RPMI7951 (cell line): ENCODE results near the gene ARHGAP40. TPM values are rescaled to one million over a fixed set of nuclear protein-coding genes. Genes with fewer than 3 reads are reported as not detected.

Experiments used
- DNase-seq: peaks from one replicate; pipeline ENCODE4 v3.0.0-alpha.2; 2012; ENCODE audit warnings: low read depth
- total RNA-seq: library from RNA; depleted of rRNA; stranded (reverse); fragments of >200 nt; shearing (Covaris generic); gene quantifications from 2 replicates; pipeline ENCODE4 v1.2.3, GENCODE V29; 2014; rRNA removed

The ARHGAP40 gene
- total RNA-seq, 1 experiment from 2014 or later = not detected

DNA sequence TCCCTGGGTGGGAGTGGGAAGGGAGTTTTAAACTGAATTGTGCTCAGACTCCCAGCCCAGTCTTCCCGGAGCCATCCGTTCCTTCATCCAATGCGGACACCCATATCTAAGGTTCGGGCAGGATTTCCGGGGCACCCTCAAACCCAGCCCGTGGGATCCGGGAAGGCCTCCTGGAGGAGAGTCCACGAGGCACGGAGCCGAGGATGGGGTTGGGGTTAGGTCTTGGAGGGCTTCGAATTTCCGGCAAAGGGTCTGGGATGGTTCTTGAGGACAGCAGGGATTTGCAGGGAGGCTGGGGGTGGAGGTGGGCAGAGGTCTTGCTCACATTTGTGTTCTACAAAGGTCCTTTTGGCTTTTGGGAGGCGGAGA, 73.1 kb downstream of the ARHGAP40 start:
- no peak for DNase-seq

DNA sequence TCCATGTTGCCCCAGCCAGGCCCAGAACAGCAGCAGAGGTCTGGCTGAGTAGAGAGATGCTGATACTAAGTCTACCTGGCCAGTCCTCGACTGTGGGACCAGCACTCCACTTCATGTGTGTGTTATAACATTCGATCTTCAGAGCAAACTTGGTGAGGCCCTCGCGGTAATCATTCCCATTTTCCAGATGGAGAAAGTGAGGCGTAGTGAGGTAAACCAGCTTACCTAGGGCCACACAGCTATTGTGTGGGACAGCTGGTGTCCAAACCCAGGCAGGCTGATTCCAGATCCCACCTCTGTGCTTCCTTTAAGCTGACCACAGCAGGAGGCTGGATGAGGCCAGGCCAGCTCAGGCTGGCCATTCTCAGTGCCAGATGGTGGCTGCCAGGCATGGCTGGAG, 75.0 kb downstream of the ARHGAP40 start:
- DNase-seq = no peak

DNA sequence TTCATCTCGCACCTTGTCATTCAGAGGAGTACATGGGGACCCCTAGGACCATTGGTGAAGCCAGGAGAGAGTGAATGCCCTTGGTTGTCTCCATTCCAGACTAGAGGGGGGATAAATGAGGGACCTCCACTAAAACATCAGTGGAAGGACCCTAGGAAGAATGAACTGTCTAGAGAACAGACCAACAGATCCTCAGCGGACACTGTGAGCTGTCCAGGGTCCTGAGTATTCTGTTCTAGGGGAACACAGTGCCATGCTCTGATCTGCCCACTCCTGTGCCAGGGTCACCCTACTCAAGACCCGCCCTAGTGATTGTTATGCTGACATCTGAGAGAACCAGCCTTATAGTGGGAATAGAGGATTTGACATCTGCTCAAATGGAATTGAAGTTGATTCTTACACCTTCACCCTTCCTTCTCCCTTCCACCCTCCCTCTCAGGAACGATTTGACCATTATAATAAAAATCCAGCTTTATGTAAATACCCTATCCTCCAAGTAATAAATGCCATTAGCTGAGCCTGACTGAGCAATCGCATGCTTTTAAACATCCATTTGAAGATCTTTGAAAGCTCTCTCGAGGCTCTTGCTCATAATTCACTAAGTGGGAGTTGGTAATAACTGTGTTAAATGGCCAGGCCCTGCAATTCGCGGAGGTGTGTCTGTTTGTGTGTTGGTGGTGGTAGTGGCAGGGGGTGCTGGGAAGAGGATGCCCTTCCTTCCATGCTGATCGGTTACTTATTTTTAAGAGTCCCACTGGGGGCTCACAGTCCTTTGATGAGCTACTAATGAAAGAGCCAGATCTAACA, 79.1 kb downstream of the ARHGAP40 start:
- DNase-seq = peak; percentile 62

DNA sequence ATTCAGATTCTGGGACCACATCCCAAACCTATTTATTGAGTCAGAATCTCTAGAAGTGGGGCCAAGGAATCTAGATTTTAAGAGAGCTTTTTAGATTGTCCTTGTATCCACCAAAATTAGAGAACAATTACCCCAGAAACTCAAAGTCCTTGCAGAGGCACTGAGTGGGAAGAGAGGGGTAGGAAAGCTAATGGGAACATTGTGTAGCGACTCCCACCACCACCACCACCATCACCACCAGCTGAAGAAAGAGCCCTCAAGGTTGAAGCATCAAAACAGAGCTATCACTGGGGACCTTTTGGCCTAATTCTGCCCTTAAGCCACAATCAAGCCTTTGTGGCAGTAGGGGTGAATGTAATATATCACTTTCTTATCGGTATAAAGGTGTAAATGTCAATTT, 83.7 kb downstream of the ARHGAP40 start:
- DNase-seq = no peak

DNA sequence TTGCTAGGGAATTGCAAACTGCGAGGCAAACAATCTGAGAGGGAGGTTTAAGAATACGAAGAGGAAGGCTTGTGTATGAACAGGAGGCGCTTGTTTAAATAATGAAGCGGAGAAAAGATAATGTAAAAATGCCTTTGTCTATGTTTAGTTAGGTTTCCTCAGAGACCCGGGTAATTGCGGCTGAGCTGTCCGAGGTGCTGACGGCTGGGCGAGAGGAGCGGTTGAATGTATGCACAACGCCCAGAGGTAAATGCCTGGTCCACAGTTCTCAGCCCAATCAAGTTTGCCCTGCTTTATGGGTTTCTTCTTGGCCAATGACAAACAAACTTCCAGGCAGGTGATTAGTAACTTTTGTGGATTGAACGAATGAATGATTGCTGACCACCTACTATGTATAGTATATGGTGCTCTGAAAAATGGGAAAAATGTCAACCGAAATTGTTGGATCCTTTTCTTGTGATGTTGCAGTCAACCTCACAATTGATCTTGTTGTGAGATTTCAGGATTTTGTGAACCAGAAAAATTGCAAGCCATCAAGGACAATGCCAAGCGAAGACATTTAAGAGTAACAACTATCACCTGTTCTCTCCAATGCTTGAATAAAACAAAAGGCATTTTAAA, 84.4 kb downstream of the ARHGAP40 start:
- peak; percentile 58 for DNase-seq

DNA sequence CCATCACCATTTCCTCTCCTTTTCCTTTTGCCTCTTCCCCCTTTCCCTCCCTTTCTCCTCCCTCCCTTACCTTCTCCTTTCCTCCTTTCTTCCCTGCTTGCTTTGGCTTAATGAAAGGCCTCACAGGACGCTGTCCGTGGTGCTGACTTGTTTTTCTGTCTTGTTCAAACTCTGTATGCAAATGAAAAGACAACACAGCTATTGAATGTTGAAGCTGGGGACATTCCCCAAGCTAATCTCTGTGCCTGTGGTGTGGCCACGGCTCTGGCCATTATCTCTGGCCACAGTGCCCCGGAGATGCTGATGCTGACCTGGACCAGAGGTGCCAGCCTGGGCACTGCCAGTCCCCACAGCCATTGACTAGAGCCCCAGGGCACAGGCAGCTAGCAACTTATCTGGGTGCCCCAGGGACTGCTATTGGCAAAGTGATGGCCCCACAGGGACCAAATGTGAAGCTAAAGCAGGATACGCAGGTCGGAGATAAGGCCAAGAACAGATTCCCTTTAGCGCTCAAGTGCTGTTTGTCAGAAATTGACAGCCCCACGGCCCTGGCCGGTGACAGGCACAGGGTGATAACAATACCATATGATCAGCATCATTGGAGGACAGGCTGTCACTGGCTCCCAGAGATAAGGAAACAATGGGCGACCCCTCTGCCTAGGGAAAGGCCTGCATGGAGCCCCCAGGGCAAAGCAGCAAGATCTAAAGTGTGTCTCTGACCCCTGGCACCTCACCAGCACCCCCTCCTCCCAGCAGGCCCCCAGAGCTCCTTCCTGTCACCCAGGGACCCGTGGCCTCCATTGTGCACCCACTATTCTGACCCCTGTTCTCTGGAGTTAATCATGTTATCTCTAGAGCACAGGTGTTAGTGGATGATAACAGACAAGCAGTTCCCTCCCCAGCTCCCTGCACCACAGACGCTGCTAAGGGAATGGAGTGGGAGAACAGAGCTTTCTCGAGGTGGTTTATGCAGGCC, 91.1 kb downstream of the ARHGAP40 start:
- peak; percentile 71 for DNase-seq

DNA sequence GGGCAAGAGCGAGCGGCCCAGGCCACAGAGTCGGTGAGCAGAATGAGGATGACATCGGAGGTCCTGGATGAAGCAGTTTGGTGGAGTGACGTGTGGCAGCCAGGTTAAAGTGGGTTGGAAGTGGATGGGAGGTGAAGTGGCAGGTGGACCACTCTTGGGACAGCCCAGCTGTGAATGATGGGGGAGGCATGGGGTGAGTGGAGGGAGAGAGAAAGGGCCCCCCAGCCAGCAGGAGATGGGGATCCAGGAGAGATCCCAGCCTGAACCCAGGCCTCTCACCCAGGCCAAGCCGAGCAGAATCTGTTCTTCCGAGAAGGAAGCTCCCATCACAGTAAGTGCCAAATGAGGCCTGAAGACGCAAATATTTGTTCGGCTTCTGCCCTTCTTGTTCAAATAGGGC, 95.7 kb downstream of the ARHGAP40 start:
- no peak for DNase-seq

DNA sequence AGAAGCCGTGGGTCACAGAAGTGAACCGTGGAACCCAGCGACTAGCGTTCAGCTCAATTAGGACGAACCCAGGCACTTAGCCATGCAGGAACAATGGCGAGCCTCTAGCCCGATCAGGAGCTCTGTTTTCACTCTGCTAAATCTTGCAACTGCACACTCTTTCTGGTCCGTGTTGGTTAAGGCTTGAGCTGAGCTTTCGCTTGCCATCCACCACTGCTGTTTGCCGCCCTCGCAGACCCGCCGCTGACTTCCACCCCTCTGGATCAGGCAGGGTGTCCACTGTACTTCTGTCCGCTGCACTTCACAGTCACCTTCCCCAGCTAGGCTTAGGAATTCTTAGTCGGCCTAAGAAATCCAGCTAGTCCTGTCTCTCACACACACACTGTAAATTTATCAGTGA, 96.9 kb downstream of the ARHGAP40 start:
- DNase-seq = no peak

DNA sequence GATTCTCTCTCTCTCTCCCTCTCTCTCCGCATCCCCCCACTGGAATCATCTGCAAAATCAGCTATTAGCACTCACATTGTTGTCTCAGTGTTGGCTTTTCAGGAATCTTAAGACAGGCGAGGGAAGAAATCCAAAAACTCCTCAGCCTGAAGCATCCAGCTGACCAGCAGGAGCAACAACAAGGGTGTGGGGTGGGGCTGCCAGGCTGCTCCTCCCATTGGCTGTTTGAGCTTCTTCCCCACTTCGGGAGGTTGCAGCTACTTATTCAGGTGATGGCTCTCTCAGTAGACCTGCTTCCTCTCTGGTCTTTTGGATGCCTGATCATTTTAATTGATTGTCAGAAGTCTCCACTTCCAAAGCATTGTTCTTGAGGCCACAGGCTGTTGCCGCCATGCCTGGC, 98.5 kb downstream of the ARHGAP40 start:
- DNase-seq = no peak

Other genes with a start within 250 kb of the ARHGAP40 start
- 7.5 and 13.0 TPM in 2 replicates for gene SNHG17, start 166.5 kb upstream of the ARHGAP40 start, total RNA-seq
- 30.3 and 33.8 TPM in 2 replicates for gene RALGAPB, start 129.0 kb upstream of the ARHGAP40 start, total RNA-seq
- not detected in 2 replicates for gene ADIG, start 20.6 kb upstream of the ARHGAP40 start, total RNA-seq
- not detected in 2 replicates for gene SLC32A1, start 122.7 kb downstream of the ARHGAP40 start, total RNA-seq
- gene ACTR5, start 146.7 kb downstream of the ARHGAP40 start, total RNA-seq = 13.5 and 13.6 TPM in 2 replicates
- under 0.01 TPM in 2 replicates for gene PPP1R16B, start 203.9 kb downstream of the ARHGAP40 start, total RNA-seq